ENCODE measurements around the gene PCDH9. TPM values are rescaled to one million over a fixed set of nuclear protein-coding genes. Genes with fewer than 3 reads are reported as not detected.

The PCDH9 gene
- total and polyA plus RNA-seq, 2 donors: 0.72 to 28.2 TPM

Small RNAs within 50 kb of the gene (small RNA-seq; reads per million reads assigned to genes)
- gene RNU7-87P: not detected

All from urinary bladder (tissue), 2 donors.